ENCODE results near the gene NAT10.

DNA sequence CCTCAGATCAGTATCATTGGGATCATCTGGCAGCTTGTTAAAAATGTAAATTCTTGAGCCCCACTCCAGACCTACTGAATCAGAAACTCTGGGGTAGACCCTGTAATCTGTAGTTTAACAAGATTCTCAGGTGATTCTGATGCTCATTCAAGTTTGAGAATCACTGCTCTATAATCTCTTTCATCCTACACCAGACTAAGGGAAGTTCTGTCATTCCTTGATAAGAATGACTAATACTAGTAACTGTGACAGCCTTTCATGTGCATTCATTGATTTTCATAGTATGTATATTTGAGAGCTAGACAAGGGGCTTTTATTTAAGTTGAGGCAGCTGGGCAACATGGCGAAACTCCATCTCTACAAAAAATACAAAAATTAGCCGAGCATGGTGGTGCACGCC, 30.0 kb downstream of the NAT10 start:
- no peak for TF ChIP-seq SMAD3 (CRISPR knock-in tag; IDR thresholded peaks at IDR 0.05; ENCODE audit: borderline replicate concordance)
- TF ChIP-seq, protein P1, sequence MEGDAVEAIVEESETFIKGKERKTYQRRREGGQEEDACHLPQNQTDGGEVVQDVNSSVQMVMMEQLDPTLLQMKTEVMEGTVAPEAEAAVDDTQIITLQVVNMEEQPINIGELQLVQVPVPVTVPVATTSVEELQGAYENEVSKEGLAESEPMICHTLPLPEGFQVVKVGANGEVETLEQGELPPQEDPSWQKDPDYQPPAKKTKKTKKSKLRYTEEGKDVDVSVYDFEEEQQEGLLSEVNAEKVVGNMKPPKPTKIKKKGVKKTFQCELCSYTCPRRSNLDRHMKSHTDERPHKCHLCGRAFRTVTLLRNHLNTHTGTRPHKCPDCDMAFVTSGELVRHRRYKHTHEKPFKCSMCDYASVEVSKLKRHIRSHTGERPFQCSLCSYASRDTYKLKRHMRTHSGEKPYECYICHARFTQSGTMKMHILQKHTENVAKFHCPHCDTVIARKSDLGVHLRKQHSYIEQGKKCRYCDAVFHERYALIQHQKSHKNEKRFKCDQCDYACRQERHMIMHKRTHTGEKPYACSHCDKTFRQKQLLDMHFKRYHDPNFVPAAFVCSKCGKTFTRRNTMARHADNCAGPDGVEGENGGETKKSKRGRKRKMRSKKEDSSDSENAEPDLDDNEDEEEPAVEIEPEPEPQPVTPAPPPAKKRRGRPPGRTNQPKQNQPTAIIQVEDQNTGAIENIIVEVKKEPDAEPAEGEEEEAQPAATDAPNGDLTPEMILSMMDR (IDR thresholded peaks at IDR 0.05), result no peak
- TF ChIP-seq, protein P2, sequence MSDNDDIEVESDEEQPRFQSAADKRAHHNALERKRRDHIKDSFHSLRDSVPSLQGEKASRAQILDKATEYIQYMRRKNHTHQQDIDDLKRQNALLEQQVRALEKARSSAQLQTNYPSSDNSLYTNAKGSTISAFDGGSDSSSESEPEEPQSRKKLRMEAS (CRISPR knock-in tag; IDR thresholded peaks at IDR 0.05), result no peak
- no peak for TF ChIP-seq ZNF416 (CRISPR knock-in tag; IDR thresholded peaks at IDR 0.05)

Measured in WTC11 (cell line).